Neuron (in vitro differentiated cells): ENCODE measurements around the gene BMPR1A.
"Not testable (repeated sequence)": the region's sequence is repeated elsewhere in the genome, so short reads cannot be mapped to it uniquely, and the experiment has no call there.

ENCODE experiments used
- H2AFZ ChIP-seq: one replicate; pipeline ENCODE4 v1.6.1; 2013; ENCODE audit warnings: low read depth, mild to moderate bottlenecking, inconsistent platforms, low read length, moderate library complexity
- H3K27me3 ChIP-seq: one replicate; pipeline ENCODE4 v1.6.1; 2013; ENCODE audit warnings: low read length; ENCODE audit not compliant: insufficient read depth
- H3K36me3 ChIP-seq: one replicate; pipeline ENCODE4 v1.6.1; 2013; ENCODE audit warnings: low read length; ENCODE audit not compliant: insufficient read depth
- H3K4me1 ChIP-seq: one replicate; pipeline ENCODE4 v1.6.1; 2013; ENCODE audit warnings: low read length; ENCODE audit not compliant: insufficient read depth
- H3K4me3 ChIP-seq: 2 replicates; pipeline ENCODE4 v1.5.1; 2013; ENCODE audit warnings: mild to moderate bottlenecking, low read length, moderate library complexity
- H3K9me3 ChIP-seq: one replicate; pipeline ENCODE4 v1.6.1; 2013; ENCODE audit warnings: low read length

Gene BMPR1A

GRCh38 chr10:86942441-86943315, 186.3 kb downstream of the BMPR1A start:
- Histone ChIP-seq H3K27me3 (no peaks in the 10 kb centered on the region), H3K4me1 (peaks cover 2% of the 10 kb centered on the region), H3K9me3 (no peaks in the 10 kb centered on the region), H2AFZ (no peak overlapping the region), H3K36me3 (no peaks in the 10 kb centered on the region), H3K4me3 (no peak overlapping the region)

- Histone ChIP-seq H3K4me1 (peaks cover 2% of the 10 kb centered on the region), H3K27me3 (no peaks in the 10 kb centered on the region), H3K36me3 (no peaks in the 10 kb centered on the region), H3K4me3 (no peak overlapping the region), H2AFZ (no peak overlapping the region), H3K9me3 (no peaks in the 10 kb centered on the region)
Measured at GRCh38 chr10:86943316-86944030, 187.1 kb downstream of the BMPR1A start.

DNA sequence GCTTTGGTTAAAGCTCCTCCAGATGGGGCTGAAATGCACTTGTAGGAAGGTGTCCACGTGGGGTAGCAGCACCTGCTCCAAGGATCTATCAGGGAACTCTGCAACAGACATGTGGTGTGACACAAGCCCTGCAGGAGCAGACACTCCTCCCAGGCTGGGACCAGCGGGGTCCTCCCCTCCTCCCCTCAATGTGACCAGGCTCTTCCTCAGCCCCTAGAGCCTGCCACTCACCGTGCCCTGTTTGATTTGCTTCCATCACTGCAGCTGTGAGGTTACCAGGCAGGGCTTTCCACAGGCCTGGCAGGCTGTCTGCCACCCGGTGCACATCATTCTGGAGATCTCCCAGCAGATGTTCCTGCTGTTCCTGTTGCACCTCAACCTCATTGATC, 187.6 kb downstream of the BMPR1A start:
- H3K27me3 ChIP-seq = no peaks in the 10 kb centered on the region
- H3K36me3 ChIP-seq = no peaks in the 10 kb centered on the region
- H3K9me3 ChIP-seq = no peaks in the 10 kb centered on the region
- H3K4me1 ChIP-seq = peaks cover 2% of the 10 kb centered on the region
- no peak overlapping the region for H3K4me3 ChIP-seq
- no peak overlapping the region for H2AFZ ChIP-seq

GRCh38 chr10:86944471-86944870, 188.1 kb downstream of the BMPR1A start:
- H2AFZ ChIP-seq = no peak overlapping the region
- H3K9me3 ChIP-seq = no peaks in the 10 kb centered on the region
- H3K36me3 ChIP-seq = no peaks in the 10 kb centered on the region
- no peaks in the 10 kb centered on the region for H3K27me3 ChIP-seq
- H3K4me3 ChIP-seq = no peak overlapping the region
- peaks cover 2% of the 10 kb centered on the region for H3K4me1 ChIP-seq

- no peaks in the 10 kb centered on the region for H3K27me3 ChIP-seq
- H3K9me3 ChIP-seq = no peaks in the 10 kb centered on the region
- H3K36me3 ChIP-seq = no peaks in the 10 kb centered on the region
- no peaks in the 10 kb centered on the region for H3K4me1 ChIP-seq
- no peak overlapping the region for H2AFZ ChIP-seq
- no peak overlapping the region for H3K4me3 ChIP-seq
Measured at GRCh38 chr10:86944907-86945306, 188.5 kb downstream of the BMPR1A start.

- Histone ChIP-seq H3K9me3 (no peaks in the 10 kb centered on the region), H3K27me3 (no peaks in the 10 kb centered on the region), H3K4me1 (no peaks in the 10 kb centered on the region), H3K36me3 (no peaks in the 10 kb centered on the region), H2AFZ (no peak overlapping the region), H3K4me3 (no peak overlapping the region)
Measured at GRCh38 chr10:86945361-86946212, 189.2 kb downstream of the BMPR1A start.

DNA sequence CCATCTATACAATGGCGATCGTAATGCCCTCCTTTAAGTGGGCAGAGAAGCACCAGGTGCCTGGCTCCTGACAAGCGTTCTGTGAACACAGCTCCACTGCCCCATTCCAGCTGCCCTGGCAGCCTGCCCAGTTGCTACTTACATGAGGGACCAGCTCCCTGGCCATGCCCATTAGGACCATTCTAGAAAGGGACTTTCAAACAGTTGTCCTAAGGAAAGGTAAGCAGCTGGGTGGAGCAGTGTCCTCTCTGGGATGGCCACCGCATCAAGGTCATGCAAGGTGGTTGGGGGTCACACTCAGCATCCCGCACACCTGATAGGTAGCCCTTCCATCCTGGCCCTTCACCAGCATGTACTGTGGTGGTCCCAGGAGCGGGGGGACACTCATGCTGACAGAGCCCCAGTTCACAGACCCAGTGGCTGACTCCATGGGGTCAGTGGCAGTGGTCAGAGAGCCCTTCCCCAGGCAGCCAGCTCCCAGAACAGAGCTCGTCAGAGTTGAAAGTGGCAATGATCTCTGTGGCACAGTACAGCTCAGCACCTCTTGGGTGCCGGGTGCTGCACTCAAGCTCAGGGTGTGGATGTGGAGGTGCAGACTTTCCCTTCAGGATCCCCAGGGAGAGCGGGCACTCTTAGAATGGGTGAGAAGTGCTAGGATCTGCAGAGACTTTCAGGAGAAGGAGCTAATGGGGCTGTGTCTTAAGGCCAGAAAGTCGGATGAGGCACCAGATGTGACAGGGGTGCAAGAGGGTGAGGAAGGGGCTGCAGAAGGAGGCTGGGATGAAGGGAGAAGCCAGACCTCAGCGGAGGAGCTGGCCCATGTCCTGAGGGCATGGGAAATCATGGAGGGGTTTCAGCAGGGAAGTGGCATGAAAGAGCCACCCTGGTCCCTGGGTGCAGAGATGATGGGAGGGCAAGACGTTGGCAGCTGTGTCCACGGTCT, 190.1 kb downstream of the BMPR1A start:
- Histone ChIP-seq H3K9me3 (no peaks in the 10 kb centered on the region), H3K36me3 (no peaks in the 10 kb centered on the region), H2AFZ (no peak overlapping the region), H3K4me3 (no peak overlapping the region), H3K4me1 (no peaks in the 10 kb centered on the region), H3K27me3 (no peaks in the 10 kb centered on the region)

GRCh38 chr10:86947806-86948205, 191.4 kb downstream of the BMPR1A start:
- not testable (repeated sequence) for H3K4me1 ChIP-seq, H3K36me3 ChIP-seq, H2AFZ ChIP-seq, H3K9me3 ChIP-seq, H3K4me3 ChIP-seq, H3K27me3 ChIP-seq

DNA sequence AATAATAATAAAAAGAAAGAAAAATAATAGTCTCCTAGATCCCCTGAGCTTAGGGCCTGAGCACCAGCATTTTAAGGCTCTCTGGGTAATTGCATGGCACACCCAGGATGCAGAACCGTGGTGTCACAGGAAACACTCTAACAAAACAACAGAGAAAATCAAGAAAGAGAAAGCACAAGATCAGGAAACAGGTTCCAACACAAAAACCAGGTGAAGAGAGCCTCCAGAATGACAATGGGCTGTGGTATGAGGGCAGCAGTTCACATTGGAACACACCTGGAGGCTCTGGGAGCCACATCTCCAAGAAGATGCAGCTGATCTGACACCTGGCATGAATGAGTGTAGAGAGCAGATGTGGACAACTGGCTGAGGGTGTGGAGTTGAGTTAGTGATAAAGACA, 193.9 kb downstream of the BMPR1A start:
- Histone ChIP-seq H3K27me3 (no peaks in the 10 kb centered on the region), H3K4me1 (peaks cover 19% of the 10 kb centered on the region)

GRCh38 chr10:86951184-86951761, 194.9 kb downstream of the BMPR1A start:
- peaks cover 3% of the 10 kb centered on the region for H3K9me3 ChIP-seq
- H3K4me3 ChIP-seq = no peak overlapping the region
- no peak overlapping the region for H2AFZ ChIP-seq
- peaks cover 25% of the 10 kb centered on the region for H3K4me1 ChIP-seq
- H3K27me3 ChIP-seq = no peaks in the 10 kb centered on the region
- no peaks in the 10 kb centered on the region for H3K36me3 ChIP-seq

More for the DNA sequence above, 193.9 kb downstream of the BMPR1A start:
- Histone ChIP-seq H3K9me3 (peaks cover 3% of the 10 kb centered on the region), H3K36me3 (no peaks in the 10 kb centered on the region), H3K4me3 (no peak overlapping the region), H2AFZ (no peak overlapping the region)

- Histone ChIP-seq H3K4me3 (no peak overlapping the region), H3K9me3 (peaks cover 3% of the 10 kb centered on the region), H3K27me3 (no peaks in the 10 kb centered on the region), H3K36me3 (no peaks in the 10 kb centered on the region), H2AFZ (no peak overlapping the region), H3K4me1 (peaks cover 25% of the 10 kb centered on the region)
Measured at GRCh38 chr10:86952106-86952505, 195.7 kb downstream of the BMPR1A start.

DNA sequence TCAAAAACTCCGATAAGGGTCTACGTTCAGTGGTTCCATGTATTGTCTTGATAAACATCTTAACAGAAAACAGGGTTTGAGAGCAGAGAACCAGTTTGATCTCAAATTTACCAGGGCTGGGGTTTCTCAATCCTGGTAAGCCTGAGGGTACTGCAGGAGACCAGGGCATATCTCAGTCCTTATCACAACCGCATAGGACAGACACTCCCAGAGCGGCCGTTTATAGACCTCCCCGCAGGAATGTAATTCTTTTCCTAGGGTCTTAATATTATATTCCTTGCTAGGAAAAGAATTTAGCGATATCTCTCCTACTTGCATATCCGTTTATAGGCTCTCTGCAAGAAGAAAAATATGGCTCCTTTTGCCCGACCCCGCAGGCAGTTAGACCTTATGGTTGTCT, 196.3 kb downstream of the BMPR1A start:
- peaks cover 25% of the 10 kb centered on the region for H3K4me1 ChIP-seq
- H3K36me3 ChIP-seq, H2AFZ ChIP-seq, H3K9me3 ChIP-seq, H3K4me3 ChIP-seq, H3K27me3 ChIP-seq: not testable (repeated sequence)
